Right lobe of liver (tissue), 6 donors: ENCODE measurements around the gene LRP5. TPM values are rescaled to one million over a fixed set of nuclear protein-coding genes. Genes with fewer than 3 reads are reported as not detected.

Experiments used
- ATAC-seq, 4 donors: fragments of 200-7000 bp; cut with Tn5 transposase; one replicate each; pipeline ENCODE4 v1.9.1; 2020; ENCODE audit warnings: mild to moderate bottlenecking in 4 of 4, moderate library complexity in 4 of 4
- DNase-seq, 3 donors: peaks; one replicate each; pipeline ENCODE4 v3.0.0-alpha.2; 2020
- H3K27ac ChIP-seq, 3 donors: fragments of 200-600 bp; one replicate each; pipeline ENCODE4 v1.8.0; 2022
- H3K27me3 ChIP-seq, 2 donors: fragments of 200-600 bp; one replicate each; pipeline ENCODE4 v1.8.0; 2022
- H3K36me3 ChIP-seq, 4 donors: fragments of 200-600 bp; sonication (generic) in 1 of 4; one replicate each; pipeline versions ENCODE4 v1.5.1 to v1.8.0; 2017 to 2022; ENCODE audit warnings: control low read depth in 1 of 4
- H3K4me1 ChIP-seq, 4 donors: fragments of 200-600 bp; sonication (generic) in 1 of 4; one replicate each; pipeline versions ENCODE4 v1.5.1 to v1.8.0; 2017 to 2022; ENCODE audit warnings: control low read depth in 1 of 4
- H3K4me3 ChIP-seq, 3 donors: fragments of 200-600 bp; one replicate each; pipeline ENCODE4 v1.8.0; 2022
- H3K9me3 ChIP-seq, 4 donors: fragments of 200-600 bp; sonication (generic) in 1 of 4; one replicate each; pipeline versions ENCODE4 v1.5.1 to v1.8.0; 2017 to 2022; ENCODE audit warnings: control low read depth in 1 of 4
- CTCF ChIP-seq, 4 donors: fragments of 200-600 bp in 3 of 4; fragments of 450-650 bp in 1 of 4; IDR thresholded peaks; one replicate each; pipeline versions ENCODE4 v1.5.1 to v1.8.0; 2016 to 2022; ENCODE audit warnings: antibody characterized with exemption in 4 of 4, mild to moderate bottlenecking in 2 of 4
- POLR2A ChIP-seq: fragments of 450-650 bp; IDR thresholded peaks from one replicate; pipeline ENCODE4 v1.6.1; 2017; ENCODE audit warnings: antibody characterized with exemption, mild to moderate bottlenecking
- WGBS: methylation state at CpG from one replicate; pipeline ENCODE4 v1.1.6; 2018; ENCODE audit warnings: low coverage, low lambda C conversion rate; ENCODE audit not compliant: insufficient coverage; ENCODE audit errors: missing lambda C conversion rate; 5-methylcytosine and 5-hydroxymethylcytosine counted together
- intact Hi-C, 2 donors: fragments of 100-400 bp; cut with DNase I; formaldehyde crosslinking; loops; one replicate each; pipeline versions ENCODE4 v1.11.2 to v1.14.1; 2022
- total RNA-seq, 6 experiments: library from RNA; depleted of rRNA in 2 of 6; stranded (reverse); fragments of >200 nt in 2 of 6; fragmentation: NEBNext Ultra II Directional in 3 of 6; extraction: Animal tissue kit (Norgen Biotek cat#: 25700) in 3 of 6; gene quantifications; one replicate each; pipeline versions ENCODE4 v1.1.0 to v1.2.4, GENCODE V29; 2016 to 2023
- donor health status: DM: no; HTN: yes; CAD: no.
- donor health status: DM: no; HTN: no; CAD: no.
- donor health status: DM: no; HTN: no; CAD: no.
- donor health status: DM: no; HTN: yes; CAD: no.
- donor health status: DM: no; HTN: yes; CAD: no.

LRP5 gene
- total RNA-seq, 6 experiments from 2014 or later: 74.4 to 120 (median 88.2) TPM

GRCh38 chr11:68351450-68352275, 39.3 kb downstream of the LRP5 start:
- Histone ChIP-seq H3K9me3 (no peaks in the 10 kb centered on the region), H3K4me3 (no peak overlapping the region), H3K36me3 (no peaks in the 10 kb centered on the region), H3K27me3 (no peaks in the 10 kb centered on the region), H3K4me1 (peaks cover 0 to 41% (median 10%) of the 10 kb centered on the region in 4 donors), H3K27ac (peak overlapping the region in 1 of 3 donors; percentile 24)
- intact Hi-C loops: no loop called here
- no peak for TF ChIP-seq POLR2A
- no peak for TF ChIP-seq CTCF (IDR thresholded peaks at IDR 0.05)
- DNase-seq (no peak), ATAC-seq (no peak)
- WGBS: 84% methylated on average over 20 of the region's 32 CpGs

- H3K4me1 ChIP-seq: peaks cover 0 to 47% (median 12%) of the 10 kb centered on the region in 4 donors
- 81% methylated on average over 2 of the region's 4 CpGs for WGBS
- no peak overlapping the region for H3K27ac ChIP-seq
- no peak for DNase-seq
- no peaks in the 10 kb centered on the region for H3K27me3 ChIP-seq
- ATAC-seq: no peak
- H3K36me3 ChIP-seq: peaks cover 0 to under 1% (median 0%) of the 10 kb centered on the region in 4 donors
- H3K4me3 ChIP-seq: no peak overlapping the region
- no peak for TF ChIP-seq POLR2A
- TF ChIP-seq CTCF (IDR thresholded peaks at IDR 0.05): no peak
- intact Hi-C loops: no loop called here
- H3K9me3 ChIP-seq: no peaks in the 10 kb centered on the region
Measured at GRCh38 chr11:68352591-68352990, 40.2 kb downstream of the LRP5 start.

GRCh38 chr11:68353118-68353517, 40.7 kb downstream of the LRP5 start:
- DNase-seq (no peak), ATAC-seq (no peak)
- no CpG with 5 or more reads among the region's 7 CpGs for WGBS
- Histone ChIP-seq H3K4me1 (peaks cover 0 to 47% (median 14%) of the 10 kb centered on the region in 4 donors), H3K9me3 (no peaks in the 10 kb centered on the region), H3K27ac (peak overlapping the region in 2 of 3 donors; percentile 15 to 65), H3K36me3 (peaks cover 0 to 6% (median 2%) of the 10 kb centered on the region in 4 donors), H3K4me3 (no peak overlapping the region), H3K27me3 (no peaks in the 10 kb centered on the region)
- no peak for TF ChIP-seq POLR2A
- no peak for TF ChIP-seq CTCF (IDR thresholded peaks at IDR 0.05)
- intact Hi-C loops: no loop called here

- TF ChIP-seq POLR2A (no peak), CTCF (IDR thresholded peaks at IDR 0.05) (no peak)
- Histone ChIP-seq H3K4me3 (no peak overlapping the region), H3K27ac (peak overlapping the region in 2 of 3 donors; percentile 15 to 65), H3K4me1 (peaks cover 0 to 47% (median 14%) of the 10 kb centered on the region in 4 donors), H3K9me3 (no peaks in the 10 kb centered on the region), H3K36me3 (peaks cover 0 to 10% (median 3%) of the 10 kb centered on the region in 4 donors), H3K27me3 (no peaks in the 10 kb centered on the region)
- ATAC-seq (no peak), DNase-seq (no peak)
- 80% methylated on average over 2 of the region's 11 CpGs for WGBS
- intact Hi-C loops: no loop called here
Measured at GRCh38 chr11:68353669-68354068, 41.3 kb downstream of the LRP5 start.
